ENCODE data around the gene ANKH. TPM values are rescaled to one million over a fixed set of nuclear protein-coding genes. Genes with fewer than 3 reads are reported as not detected.
"Not testable (repeated sequence)": the region's sequence is repeated elsewhere in the genome, so short reads cannot be mapped to it uniquely, and the experiment has no call there.

ANKH gene
- total and polyA plus RNA-seq, 8 donors = 6.6 to 57.5 (median 10.6) TPM

GRCh38 chr5:14848385-14848784, 23.2 kb downstream of the ANKH start:
- Histone ChIP-seq H3K27ac (no peak overlapping the region), H3K4me1 (no peaks in the 10 kb centered on the region), H3K4me3 (no peak overlapping the region), H3K36me3 (no peaks in the 10 kb centered on the region), H3K27me3 (no peaks in the 10 kb centered on the region), H3K9me3 (no peaks in the 10 kb centered on the region)
- no peak for TF ChIP-seq CTCF (IDR thresholded peaks at IDR 0.05)
- intact Hi-C loops (cut with DNase I) = no loop called here
- peak in 1 of 4 donors; percentile 69 for DNase-seq
- ATAC-seq = no peak

GRCh38 chr5:14847471-14847870, 24.1 kb downstream of the ANKH start:
- no peak for ATAC-seq
- intact Hi-C loops (cut with DNase I) = no loop called here

GRCh38 chr5:14842117-14842516, 29.5 kb downstream of the ANKH start:
- no peak for DNase-seq
- H3K9me3 ChIP-seq = no peaks in the 10 kb centered on the region
- TF ChIP-seq CTCF (IDR thresholded peaks at IDR 0.05) = no peak
- no peaks in the 10 kb centered on the region for H3K27me3 ChIP-seq
- no peaks in the 10 kb centered on the region for H3K4me1 ChIP-seq
- ATAC-seq = no peak
- intact Hi-C loops (cut with DNase I) = no loop called here
- H3K36me3 ChIP-seq = no peaks in the 10 kb centered on the region
- no peak overlapping the region for H3K4me3 ChIP-seq
- no peak overlapping the region for H3K27ac ChIP-seq

More at GRCh38 chr5:14847471-14847870, 24.1 kb downstream of the ANKH start:
- H3K9me3 ChIP-seq = no peaks in the 10 kb centered on the region
- no peaks in the 10 kb centered on the region for H3K36me3 ChIP-seq
- no peaks in the 10 kb centered on the region for H3K4me1 ChIP-seq
- DNase-seq = no peak
- TF ChIP-seq CTCF (IDR thresholded peaks at IDR 0.05) = no peak
- H3K27me3 ChIP-seq = no peaks in the 10 kb centered on the region
- H3K27ac ChIP-seq = no peak overlapping the region
- no peak overlapping the region for H3K4me3 ChIP-seq

GRCh38 chr5:14840624-14841023, 31.0 kb downstream of the ANKH start:
- ATAC-seq = no peak
- DNase-seq = no peak
- no peaks in the 10 kb centered on the region for H3K4me1 ChIP-seq
- H3K4me3 ChIP-seq = no peak overlapping the region
- no peaks in the 10 kb centered on the region for H3K9me3 ChIP-seq
- H3K36me3 ChIP-seq = no peaks in the 10 kb centered on the region
- intact Hi-C loops (cut with DNase I) = no loop called here
- no peak overlapping the region for H3K27ac ChIP-seq
- H3K27me3 ChIP-seq = no peaks in the 10 kb centered on the region
- no peak for TF ChIP-seq CTCF (IDR thresholded peaks at IDR 0.05)

- no peak for TF ChIP-seq CTCF (IDR thresholded peaks at IDR 0.05)
- H3K4me1 ChIP-seq = no peaks in the 10 kb centered on the region
- ATAC-seq (no peak), DNase-seq (no peak)
- no peaks in the 10 kb centered on the region for H3K27me3 ChIP-seq
- intact Hi-C loops (cut with DNase I) = no loop called here
- no peaks in the 10 kb centered on the region for H3K36me3 ChIP-seq
- no peak overlapping the region for H3K4me3 ChIP-seq
- H3K9me3 ChIP-seq = no peaks in the 10 kb centered on the region
- H3K27ac ChIP-seq = no peak overlapping the region
Measured at GRCh38 chr5:14838396-14839319, 32.9 kb downstream of the ANKH start.

- H3K27ac ChIP-seq; H3K9me3 ChIP-seq; H3K36me3 ChIP-seq; H3K27me3 ChIP-seq; intact Hi-C loops (cut with DNase I); ATAC-seq; H3K4me1 ChIP-seq; DNase-seq; H3K4me3 ChIP-seq: not testable (repeated sequence)
Measured at GRCh38 chr5:14837423-14838122, 34.0 kb downstream of the ANKH start.

Measured in left lung (tissue), 10 donors.